Left kidney (tissue), 2 donors: Measurements from ENCODE around the gene ABLIM2. TPM values are rescaled to one million over a fixed set of nuclear protein-coding genes. Genes with fewer than 3 reads are reported as not detected.

ENCODE experiments used
- DNase-seq: peaks from one replicate; pipeline ENCODE4 v3.0.0-alpha.2; 2013
- polyA plus RNA-seq: library from polyadenylated mRNA; unstranded; fragments of 120-200 nt; gene quantifications from one replicate; pipeline ENCODE4 v1.2.1, GENCODE V29; 2013; ENCODE audit not compliant: insufficient read length

Gene ABLIM2
- polyA plus RNA-seq, 1 donor, result 6.8 TPM

DNA sequence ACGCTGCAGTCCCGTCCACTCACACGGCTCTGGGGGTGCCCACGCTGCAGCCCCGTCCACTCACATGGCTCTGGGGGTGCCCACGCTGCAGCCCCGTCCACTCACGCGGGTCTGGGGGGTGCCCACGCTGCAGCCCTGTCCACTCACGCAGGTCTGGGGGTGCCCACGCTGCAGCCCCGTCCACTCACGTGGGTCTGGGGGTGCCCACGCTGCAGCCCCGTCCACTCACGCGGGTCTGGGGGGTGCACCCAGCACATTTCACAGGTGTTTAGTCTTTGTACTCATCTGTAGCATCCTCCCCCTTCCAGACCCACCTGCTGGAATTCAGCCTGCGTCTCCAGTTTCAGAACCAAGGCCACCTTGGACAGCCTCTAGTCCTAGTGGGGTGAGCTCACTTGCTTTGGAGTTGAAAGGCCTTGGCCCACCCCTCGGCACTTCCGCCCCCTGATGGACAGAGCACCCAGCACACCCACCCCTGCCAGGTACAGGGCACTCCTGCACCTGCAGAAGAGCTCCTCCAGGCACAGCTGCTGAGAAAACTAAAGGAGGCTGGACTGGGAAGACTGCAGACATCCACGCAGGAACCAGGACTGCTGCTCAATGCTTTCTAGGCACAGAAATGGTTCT is 73.0 kb downstream of the ABLIM2 start:
- no peak for DNase-seq

DNA sequence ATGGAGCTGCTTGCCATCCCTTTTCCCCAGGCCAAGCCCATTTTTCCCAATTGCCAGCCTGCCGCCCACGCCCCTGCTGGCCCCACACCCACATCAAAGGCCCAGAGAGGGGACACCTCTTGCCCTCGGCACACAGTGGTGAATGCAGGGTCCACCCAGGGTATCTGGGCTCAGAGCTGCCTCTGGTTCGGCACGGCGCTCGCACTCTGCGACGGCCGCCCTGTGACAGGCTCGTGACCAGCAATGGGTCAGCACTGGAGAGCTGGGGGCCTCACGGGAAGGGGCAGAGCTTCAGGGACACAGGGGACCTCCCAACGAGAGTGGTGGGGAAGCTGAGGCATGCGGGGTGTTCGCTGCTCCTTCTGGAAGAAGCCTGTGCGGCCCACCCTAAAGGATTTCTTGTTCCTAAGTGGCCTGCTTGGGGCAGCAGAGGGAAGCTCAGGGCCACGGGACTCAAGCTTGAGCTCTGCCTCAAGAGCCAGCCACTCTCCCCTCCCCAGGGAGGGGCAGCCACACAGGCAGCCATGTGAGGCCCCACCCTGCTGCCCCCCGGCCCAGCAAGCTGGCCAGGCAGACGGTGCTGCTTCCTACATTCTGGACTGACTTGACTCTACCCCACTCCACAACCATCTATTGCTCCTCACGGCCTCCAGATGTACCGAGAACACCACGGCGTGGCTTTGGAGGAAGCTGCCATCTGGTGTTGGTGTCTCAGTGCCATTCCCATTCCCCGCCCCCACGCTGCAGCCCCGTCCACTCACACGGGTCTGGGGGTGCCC is 73.7 kb downstream of the ABLIM2 start:
- no peak for DNase-seq

GRCh38 chr4:8084031-8084660 is 74.5 kb downstream of the ABLIM2 start:
- no peak for DNase-seq

DNA sequence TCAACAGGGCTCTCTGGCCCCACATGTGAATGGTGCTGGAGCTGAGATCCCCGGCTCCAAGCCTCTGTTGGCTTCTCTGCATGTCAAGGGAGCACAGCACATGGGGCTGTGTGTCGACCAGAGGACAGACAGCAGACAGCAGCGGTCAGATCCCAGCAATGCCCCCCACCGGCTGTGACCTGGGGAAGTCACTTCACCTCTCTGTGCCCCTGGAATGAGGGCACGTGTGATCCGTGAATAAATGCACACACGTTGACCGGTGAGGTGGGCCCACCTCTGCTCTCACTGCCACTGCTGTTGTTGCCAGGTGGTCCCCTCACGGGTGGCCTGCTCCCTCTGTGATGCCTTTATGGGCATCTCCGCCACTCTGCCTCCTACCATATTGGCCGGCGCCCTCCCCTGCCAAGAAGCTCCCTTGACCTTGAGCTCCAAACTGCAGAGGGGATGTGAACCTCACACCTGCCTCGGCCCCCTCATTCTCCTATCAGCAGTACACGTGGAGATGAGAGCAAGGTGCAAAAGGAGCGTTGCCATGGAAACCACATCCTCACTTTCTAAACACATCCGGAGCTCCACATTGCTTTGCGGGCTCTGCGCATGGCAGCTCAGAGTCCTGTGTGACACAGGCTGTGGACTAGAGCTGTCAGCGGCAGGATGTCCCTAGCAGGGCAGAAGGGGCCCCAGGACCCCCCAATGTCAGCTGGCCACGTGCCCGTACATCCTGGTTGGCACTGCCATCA is 75.4 kb downstream of the ABLIM2 start:
- no peak for DNase-seq

GRCh38 chr4:8082517-8083055 is 76.0 kb downstream of the ABLIM2 start:
- no peak for DNase-seq

DNA sequence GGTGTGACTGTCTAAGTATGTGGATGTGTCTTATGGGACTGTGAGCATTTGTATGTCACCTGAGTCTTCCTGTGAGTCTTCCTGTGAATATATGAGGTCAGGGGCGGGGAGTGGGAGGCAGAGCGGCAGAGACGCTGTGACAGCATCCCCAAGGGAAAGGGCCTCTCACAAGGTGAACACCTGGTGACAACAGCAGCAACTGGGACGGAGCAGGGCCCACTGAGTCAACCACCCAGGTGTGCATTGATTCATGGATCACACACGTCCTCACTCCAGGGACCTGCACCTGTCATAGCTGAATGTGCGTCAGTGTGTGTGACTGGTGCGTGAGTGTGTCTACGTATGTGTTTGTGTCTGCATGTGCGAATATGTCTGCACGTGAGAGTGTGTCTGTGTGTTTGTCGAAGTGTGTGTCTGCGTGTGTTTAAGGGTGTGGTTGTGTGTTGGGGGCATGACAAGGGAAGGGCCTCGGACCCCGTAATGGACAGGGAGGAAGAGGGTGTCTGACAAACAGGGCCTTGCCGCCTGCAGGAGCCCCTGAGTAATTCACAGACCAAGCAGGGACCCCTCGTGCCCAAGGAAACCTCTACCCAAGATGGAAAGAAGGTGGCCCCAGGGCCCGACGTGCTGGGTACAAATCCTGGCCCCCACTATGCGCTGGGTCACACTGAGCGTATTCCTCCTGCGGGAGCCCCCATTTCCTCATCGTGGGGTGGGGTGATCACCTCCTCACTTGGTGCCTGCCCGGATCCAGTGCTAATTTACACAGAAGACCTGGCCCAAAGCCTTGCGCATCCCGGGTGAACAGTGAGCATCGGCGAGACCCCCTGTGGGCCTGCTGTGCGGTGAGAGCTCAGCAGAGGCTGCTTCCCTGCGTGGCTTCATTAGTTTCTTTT is 76.7 kb downstream of the ABLIM2 start:
- no peak for DNase-seq

GRCh38 chr4:8081171-8081570 is 77.4 kb downstream of the ABLIM2 start:
- no peak for DNase-seq

DNA sequence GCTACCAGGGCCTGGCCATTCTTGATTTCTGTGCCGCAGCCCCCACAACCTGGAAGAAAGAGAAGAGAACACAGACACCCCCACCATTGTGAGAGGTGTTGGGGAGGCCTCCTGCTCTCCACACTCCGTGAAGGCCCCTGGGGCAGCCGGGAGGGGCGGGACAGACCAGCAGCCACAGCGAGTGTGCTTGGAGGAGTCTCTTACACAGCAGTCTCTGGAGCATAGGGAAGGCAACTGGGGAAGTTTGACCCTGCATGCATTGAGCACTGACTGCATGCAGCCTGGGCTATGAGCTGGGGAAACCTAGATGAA is 77.9 kb downstream of the ABLIM2 start:
- DNase-seq, result no peak

DNA sequence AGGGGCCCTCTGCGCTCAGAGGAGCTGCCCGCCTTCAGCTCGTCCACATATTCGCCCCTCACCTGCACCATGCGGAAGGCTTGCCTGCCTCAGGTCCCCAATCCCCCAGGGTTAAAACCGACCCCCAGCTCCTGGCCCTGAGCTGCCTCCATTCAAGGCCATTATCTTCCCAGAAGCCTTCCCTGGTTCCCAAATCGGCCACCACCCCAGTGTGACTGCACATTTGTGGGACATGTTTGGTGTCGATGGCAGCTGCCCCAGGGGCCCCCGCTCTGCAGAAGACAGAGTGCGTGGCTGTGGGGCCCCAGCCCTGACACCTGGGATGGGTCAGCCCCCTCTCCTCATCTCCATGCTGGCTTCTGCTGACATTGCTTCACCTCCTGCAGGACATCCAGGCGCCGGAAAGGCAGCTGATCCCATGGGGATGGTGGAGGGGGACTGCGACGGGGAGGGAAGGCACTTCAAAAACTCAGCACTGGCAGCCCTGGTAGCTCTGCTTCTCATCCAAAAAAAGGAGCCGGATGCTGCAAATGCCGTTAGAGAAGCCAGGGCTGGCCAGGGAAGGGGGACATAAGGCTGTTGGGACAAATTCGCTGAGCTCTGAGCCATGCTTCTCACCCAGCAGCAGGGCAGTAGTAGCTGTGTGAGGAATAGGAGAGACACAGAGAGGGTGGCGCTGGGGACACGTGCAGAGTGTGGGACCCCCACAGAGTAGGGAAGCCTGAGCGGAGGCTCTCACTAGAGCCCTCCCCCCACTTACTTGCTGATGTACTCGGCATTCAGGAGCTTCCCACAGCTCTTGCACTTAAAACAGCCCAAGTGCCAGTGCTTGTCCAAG is 78.5 kb downstream of the ABLIM2 start:
- DNase-seq, result no peak

DNA sequence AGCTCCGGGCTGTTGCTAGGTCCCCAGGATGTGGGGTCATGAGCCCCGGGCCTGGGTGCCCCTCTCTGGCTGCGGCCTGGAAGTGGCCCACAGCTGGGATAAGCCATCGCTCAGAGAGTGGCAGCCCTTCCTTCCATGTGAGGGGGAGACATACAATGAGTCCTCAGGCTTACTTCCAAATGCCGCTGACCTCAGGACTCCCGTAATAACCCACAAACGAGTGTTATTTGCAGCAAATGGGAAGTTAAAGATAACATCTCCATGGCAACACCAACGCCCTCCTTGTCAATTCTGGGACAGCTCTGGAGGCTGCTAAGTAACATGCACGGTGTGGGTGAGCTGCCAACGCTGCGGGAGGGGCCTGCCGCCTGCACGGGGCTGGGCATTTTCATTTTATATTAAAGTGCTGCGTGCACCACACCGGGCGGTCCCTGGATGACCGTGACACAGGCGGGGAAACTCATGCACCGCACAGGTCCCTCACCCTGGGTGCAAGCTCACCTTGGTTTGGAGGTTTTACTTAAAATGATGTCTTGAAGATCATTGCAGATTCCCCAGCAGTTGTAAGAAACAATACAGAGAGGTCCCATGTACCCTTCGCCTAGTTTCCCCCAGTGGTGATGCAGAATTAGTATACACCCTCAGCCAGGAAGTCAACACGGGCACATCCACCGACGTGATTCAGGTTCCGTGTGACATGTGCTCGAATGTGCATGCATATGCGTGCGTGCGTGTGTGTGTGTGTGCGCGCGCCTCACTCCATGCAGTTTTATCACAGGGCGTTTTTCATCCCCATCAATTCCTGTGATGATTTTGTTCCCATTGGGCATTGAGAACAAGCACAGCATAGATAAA is 79.4 kb downstream of the ABLIM2 start:
- no peak for DNase-seq

DNA sequence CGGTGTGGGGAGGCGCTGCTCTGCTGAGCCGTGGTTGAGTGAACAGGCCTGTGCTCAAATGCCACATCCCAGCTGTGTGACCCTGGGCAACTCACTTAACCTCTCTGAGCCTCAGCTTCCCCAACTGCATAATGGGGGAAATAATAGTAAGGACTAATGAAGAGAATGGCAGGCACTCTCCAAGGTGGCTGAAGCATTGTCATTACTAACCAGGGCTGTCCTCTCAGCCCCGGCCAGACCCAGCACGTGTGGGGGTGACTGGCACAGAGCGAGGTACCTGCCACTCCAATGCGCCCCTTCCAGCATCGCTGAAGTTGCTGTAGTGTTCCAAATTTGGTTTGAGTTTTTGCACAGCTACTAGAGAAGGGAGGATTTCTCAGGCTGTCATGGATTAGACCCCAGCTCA is 80.0 kb downstream of the ABLIM2 start:
- no peak for DNase-seq

DNA sequence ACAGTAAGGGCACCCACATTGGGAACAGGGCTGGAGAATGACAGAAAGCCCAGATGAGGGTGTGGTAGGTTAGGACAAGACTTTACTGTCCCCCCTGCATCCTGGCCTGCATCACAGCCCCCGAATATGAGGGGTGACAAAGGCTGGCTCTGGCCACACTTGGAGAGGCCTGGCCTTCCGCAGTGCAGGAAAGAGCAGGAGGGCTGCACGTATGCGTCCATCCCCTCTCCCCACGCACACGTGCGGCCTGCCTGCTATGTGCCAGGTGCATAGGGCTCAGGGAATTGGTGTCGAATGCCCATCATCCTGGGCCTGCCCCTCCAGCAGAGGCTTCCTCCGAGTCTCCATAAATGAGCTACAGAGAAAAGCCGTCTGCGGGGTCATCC is 80.5 kb downstream of the ABLIM2 start:
- no peak for DNase-seq

GRCh38 chr4:8077181-8078108 is 81.2 kb downstream of the ABLIM2 start:
- no peak for DNase-seq

DNA sequence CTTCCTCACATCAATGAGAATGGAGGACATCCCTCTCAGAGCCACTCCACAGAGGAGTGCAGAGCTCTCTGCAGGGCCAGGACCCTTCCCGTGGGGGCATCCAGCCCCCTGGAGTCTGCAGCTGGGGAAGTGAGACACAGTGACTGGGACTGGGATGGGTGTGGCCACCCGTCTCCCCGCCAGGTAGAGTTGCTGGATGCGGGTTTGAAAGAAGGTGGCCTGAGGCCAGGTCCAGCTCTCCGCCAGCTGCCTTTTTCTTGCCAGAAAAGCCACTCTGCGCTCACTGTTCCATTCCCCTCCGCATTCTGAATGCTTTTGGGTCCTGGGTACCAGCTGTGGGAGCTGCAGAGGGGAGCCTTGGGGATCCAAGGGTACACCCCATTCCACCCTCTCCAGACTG is 82.6 kb downstream of the ABLIM2 start:
- DNase-seq, result no peak

DNA sequence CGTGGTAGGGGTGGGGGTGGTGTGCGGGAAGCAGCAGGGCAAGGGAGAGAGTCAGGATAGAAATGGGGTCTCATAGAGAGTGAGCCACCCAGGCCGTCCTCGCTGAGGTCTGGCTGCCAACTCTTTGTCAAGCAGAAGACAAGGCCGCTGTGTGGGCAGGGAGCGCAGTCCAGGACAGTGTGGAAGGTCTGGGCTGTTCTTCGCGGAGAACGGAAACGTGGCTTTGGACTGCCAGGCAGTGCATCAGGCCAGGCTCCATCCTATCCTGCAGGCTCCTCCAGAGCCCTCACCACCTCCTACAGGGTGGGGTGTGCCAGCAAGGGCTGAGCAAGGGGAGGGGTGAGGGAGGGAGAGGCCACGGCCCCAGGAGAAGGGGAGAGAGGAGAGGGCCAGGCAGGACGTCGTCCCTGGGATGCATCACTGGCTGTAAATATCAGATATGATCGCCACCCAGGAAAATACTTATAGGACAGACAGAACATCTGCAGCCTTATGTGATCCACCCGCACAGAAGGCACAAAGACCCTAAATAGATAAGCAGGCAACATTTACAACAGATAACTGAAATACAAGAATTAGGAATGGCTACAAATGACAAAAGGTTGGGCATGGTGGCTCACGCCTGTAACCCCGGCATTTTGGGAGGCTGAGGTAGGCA is 85.3 kb downstream of the ABLIM2 start:
- DNase-seq, result no peak

GRCh38 chr4:8072235-8072968 is 86.2 kb downstream of the ABLIM2 start:
- DNase-seq, result no peak

- DNase-seq, result no peak
Measured at GRCh38 chr4:8071766-8072165, 86.8 kb downstream of the ABLIM2 start.
